Glomerular visceral epithelial cell (primary cell): ENCODE results near the gene KCNJ18.
"Not testable (repeated sequence)": the region's sequence is repeated elsewhere in the genome, so short reads cannot be mapped to it uniquely, and the experiment has no call there.

Experiments
- DNase-seq: peaks from one replicate; pipeline ENCODE4 v3.0.0-alpha.2; 2016; ENCODE audit errors: extremely low spot score

Gene KCNJ18

DNA sequence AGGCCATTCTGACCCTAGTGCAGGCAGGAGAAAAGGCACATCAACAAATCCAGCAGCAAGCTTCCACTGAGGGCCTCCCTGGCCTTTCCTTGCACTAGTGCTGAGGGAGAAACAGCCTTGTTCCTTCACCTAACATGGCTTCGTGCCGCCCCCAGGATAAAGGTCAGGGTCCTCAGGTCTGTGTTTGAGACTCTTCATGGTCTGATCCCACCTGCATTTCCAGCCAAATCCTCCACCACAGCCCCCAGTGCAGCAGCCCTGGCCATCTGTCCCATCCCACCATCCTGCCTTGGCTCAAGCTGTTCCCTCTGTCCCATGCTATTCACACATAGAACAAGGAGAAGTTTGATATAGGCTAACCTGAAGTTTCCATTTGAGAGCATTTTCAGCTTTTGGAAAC, 20.9 kb upstream of the KCNJ18 start:
- DNase-seq, result not testable (repeated sequence)

DNA sequence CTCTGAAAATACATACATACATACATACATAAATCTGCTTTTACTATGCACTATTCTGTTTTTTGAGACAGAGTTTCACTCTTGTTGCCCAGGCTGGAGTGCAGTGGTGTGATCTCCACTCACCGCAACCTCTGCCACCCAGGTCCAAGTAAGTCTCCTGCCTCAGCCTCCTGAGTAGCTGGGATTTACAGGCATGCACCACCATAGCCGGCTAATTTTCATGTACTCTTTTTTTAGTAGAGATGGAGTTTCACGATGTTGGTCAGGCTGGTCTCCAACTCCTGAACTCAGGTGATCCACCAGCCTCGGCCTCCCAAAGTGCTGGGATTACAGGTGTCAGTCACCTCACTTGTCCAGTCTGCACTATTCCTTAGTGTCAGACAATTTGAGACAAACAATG, 20.5 kb upstream of the KCNJ18 start:
- not testable (repeated sequence) for DNase-seq

DNA sequence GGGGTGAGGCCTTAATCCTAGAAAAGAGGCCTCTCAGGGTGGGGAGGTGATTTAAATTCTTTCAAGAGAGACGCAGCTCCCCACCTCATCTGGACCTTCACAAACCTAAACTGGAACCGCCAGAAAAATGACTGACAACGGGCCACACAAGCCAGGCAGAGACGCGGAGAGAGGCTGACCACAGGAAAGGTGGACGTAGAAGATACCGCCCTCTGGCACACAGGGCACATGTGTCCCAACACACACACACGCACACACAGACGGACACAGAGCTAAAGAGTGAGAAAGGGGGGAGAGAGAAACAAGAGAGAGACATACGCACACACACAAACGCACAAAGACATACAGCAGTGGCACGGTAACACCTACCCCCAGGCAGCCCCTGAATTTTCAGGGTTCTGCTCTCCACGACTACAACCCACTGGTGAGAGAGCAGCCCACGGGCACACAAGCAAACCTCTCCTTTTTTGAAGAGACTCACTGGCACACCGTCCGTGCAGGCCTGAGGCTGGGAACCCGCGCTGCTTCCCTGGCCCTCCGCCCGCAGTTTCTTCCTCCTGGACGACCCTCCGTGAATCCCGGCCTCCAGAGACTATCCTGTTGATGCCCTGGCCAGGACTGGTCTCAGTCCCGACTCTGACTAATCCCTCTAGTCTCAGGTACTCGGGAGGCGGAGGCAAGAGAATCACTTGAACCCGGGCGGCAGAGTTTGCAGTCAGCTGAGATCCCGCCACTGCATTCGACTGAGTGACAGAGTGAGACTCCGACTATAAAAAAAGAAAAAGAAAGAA, 18.7 kb upstream of the KCNJ18 start:
- not testable (repeated sequence) for DNase-seq

- DNase-seq, result no peak
Observed at GRCh38 chr17:21674242-21674731, 18.0 kb upstream of the KCNJ18 start.

- not testable (repeated sequence) for DNase-seq
Observed at GRCh38 chr17:21674891-21675738, 17.2 kb upstream of the KCNJ18 start.

DNA sequence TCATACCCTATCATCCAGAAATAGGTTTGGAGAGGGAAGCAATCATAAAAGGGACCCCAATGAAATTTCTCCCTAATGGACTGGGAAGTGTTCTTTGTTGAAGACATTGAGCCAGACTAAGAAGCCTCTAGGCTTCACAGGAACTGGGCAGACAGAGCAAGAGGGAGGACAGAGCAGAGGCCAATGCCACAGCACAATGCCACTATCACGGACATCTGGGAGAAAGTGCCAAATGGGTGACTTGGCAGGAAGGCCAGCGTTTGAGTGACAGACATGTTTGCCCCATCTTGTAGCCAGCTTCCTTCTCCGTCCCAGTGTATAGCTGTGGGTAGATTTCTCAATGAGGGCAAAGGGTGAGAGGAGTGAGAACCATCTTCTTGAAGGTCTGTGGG, 16.6 kb upstream of the KCNJ18 start:
- DNase-seq, result not testable (repeated sequence)

DNA sequence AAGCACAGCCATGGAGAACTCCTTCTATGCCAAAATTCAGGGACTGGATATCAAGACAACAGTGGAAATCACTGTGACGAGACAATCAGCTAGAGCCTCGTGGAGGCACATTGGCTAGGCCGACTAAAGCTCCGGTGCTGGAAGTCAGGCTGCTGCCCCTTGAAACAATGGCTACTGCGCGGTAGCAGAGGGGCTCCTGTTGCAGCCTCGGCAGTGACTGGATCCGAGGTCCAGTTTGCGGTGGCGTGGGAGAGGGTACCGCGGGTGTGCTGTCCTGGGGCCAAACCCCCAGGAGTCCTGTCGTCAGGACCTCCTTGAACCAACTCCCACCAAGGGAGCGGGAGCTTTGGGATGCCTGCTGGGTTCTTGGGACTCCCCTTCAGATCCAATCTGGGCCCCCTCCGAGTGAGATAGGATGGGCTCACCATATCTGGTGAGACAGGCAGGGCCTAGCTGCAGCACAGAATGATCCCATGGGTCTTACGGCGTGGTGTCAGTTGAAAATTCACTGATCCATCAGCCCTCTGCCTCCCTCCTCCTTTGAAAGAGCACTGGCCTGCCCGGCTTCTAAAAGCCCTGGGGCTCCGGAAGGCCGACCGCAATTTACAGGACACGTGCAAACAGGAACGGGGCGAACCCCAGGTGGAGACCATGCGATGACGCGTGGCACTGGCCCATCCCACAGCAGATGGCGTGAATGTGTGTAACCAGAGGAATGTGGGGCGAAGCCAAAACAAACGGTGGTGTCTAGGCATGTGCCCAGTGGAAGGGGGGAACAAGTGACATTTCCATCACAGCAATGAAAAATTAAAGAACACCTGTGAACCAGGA, 15.8 kb upstream of the KCNJ18 start:
- no peak for DNase-seq

DNA sequence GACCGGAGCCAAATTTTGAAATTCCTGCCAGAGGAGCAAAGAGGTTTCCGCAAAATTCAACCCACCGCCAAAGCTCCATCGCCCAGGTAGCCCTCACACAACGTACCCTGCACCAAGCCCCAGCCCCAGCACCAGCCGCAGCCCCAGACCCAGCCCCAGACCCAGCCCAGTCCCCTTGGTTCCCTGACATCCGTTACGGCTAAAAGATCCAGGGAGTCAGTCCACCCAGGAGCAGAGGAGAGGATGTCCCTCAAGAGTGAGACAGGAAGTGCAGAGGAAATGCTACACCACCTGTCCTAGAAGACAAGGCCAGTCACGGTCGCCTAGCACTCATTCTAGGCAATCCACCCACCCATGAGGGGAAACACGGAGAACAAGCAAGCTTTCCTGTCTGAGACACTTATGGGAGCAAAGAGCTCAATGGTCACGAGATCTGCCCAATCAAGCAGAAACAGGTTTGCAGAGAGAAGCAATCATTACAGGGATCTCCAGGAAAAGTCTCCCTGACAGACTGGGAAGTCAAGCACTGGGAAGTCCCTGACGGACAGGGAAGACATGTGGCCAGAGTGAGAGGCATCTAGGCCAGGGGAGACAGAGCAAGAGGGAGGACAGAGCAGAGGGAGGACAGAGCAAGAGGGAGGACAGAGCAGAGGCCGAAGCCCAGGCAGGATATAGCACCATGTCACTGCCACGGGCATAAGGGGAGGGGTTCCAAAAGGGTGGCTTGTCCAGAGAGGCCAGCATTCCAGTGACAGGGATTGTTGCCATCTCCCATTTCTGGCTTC, 15.0 kb upstream of the KCNJ18 start:
- no peak for DNase-seq

- DNase-seq, result no peak
Observed at GRCh38 chr17:21677911-21678310, 14.4 kb upstream of the KCNJ18 start.

DNA sequence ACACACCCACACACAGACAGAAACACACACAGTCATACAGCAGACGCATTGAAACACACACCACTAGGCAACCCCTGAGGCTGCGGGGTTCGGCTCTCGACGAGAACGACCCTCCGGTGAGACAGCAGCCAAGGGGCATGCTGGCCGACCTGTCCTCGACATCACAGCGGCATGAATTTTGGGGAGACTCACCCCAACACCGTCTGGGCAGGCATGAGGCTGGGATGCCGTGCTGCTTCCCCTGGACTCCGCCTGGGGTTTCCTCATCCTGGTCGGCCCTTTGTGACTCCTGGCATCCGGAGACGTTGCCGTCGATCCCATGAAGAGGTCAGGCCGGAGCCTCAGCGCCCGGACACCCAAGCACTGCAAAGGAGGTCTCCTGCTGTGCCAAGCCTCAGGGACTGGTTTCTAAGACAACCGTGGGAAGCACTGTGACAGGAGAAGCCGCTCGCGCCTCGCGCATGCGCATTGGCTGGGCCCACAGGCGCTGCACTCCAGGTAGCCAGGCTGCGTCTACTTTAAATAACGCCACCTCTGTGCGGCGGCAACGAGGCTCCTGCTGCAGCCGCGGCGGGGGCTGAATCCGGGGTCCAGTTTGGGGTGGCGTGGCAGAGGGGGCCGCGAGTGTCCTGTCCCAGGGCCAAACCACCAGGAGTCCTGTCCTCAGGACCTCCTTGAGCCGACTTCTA, 13.8 kb upstream of the KCNJ18 start:
- no peak for DNase-seq

DNA sequence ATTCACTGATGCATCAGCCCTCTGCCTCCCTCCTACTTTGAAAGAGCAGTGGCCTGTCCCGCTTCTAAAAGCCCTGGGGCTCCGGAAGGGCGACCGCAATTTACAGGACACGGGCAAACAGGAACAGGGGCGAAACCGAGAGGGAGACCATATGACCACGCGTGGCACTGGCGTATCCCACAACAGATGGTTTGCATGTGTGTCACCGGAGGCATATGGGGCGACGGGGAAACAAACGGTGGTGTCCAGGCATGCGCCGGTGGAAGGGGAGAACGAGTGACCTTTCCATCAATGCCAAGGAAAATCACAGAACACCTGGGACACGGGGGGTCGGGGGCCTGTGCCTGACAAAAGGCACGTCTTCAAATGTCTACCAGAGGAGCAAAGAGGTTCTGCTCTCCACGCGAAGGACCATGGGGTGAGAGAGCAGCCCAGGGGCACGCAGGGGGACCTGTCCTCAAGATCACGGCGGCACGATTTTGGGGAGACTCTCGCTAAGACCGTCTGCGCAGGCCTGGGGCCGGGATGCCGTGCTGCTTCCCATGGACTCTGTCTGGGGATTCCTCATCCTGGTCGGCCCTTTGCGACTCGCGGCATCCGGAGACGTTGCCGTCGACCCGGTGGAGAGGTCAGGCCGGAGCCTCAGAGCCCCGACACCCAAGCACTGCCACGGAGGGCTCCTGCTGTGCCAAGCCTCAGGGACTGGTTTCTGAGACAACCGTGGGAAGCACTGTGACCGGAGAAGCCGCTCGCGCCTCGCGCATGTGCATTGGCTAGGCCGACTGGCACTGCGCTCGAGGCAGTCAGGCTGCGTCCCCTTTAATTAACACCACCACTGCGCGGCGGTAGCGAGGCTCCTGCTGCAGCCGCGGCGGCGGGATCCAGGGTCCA, 12.8 kb upstream of the KCNJ18 start:
- DNase-seq, result no peak

DNA sequence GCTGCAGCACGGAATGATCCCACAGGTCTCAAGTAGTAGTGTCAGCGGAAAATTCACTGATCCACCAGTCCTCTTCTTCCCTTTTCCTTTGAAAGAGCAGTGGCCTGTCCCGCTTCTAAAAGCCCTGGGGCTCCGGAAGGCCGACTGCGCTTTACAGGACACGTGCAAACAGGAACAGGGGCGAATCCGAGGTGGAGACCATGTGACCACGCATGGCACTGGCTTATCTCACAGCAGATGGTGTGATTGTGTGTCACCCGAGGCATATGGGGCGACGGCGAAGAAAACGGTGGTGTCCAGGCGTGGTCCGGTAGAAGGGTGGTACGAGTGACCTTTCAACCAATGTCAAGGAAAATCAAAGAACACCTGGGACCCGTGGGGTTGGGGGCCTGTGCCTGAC, 12.0 kb upstream of the KCNJ18 start:
- no peak for DNase-seq

GRCh38 chr17:21680850-21681351, 11.4 kb upstream of the KCNJ18 start:
- DNase-seq, result not testable (repeated sequence)

DNA sequence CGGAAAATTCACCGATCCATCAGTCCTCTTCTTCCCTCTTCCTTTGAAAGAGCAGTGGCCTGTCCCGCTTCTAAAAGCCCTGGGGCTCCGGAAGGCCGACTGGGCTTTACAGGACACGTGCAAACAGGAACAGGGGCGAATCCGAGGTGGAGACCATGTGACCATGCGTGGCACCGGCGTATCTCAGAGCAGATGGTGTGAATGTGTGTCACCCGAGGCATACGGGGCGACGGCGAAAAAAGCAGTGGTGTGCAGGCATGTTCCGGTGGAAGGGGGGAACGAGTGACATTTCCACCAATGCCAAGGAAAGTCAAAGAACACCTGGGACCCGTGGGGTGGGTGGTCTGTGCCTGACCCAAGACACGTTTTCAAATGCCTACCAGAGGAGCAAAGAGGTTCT, 10.7 kb upstream of the KCNJ18 start:
- not testable (repeated sequence) for DNase-seq

GRCh38 chr17:21682130-21682529, 10.2 kb upstream of the KCNJ18 start:
- not testable (repeated sequence) for DNase-seq

DNA sequence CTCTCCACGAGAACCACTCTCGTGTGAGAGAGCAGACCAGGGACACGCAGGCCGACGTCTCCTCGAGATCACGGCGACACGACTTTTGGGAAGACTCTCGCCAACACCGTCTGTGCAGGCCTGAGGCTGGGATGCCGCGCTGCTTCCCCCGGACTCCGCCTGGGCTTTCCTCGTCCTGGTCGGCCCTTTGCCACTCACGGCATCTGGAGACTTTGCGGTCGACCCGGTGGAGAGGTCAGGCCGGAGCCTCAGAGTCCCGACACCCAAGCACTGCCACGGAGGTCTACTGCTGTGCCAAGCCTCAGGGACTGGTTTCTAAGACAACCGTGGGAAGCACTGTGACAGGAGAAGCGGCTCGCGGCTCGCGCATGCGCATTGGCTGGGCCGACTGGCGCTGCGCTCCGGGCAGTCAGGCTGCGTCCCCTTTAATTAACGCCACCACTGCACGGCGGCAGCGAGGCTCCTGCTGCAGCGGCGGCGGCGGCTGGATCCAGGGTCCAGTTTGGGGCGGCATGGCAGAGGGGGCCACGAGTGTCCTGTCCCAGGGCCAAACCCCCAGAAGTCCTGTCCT, 9.1 kb upstream of the KCNJ18 start:
- DNase-seq, result not testable (repeated sequence)

GRCh38 chr17:21683897-21684296, 8.4 kb upstream of the KCNJ18 start:
- DNase-seq, result not testable (repeated sequence)

DNA sequence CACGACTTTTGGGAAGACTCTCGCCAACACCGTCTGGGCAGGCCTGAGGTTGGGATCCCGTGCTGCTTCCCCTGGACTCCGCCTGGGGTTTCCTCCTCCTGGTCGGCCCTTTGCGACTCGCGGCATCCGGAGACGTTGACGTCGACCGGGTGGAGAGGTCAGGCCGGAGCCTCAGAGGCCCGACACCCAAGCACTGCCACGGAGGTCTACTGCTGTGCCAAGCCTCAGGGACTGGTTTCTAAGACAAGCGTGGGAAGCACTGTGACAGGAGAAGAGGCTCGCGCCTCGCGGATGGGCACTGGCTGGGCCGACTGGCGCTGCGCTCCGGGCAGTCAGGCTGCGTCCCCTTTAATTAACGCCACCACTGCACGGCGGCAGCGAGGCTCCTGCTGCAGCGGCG, 7.9 kb upstream of the KCNJ18 start:
- DNase-seq, result not testable (repeated sequence)
